Skeletal muscle cell (primary cell): Measurements from ENCODE around the gene BSN.
A peak's percentile ranks its signal among the peaks of the same experiment; 100 is the strongest.

Experiments
- DNase-seq: peaks from one replicate; pipeline ENCODE4 v3.0.0-alpha.2; 2010; ENCODE audit warnings: low read depth
- H3K4me3 ChIP-seq: 2 replicates; pipeline ENCODE4 v1.5.1; 2011; ENCODE audit warnings: low read depth, mild to moderate bottlenecking, control low read depth, low read length, moderate library complexity

BSN gene

DNA sequence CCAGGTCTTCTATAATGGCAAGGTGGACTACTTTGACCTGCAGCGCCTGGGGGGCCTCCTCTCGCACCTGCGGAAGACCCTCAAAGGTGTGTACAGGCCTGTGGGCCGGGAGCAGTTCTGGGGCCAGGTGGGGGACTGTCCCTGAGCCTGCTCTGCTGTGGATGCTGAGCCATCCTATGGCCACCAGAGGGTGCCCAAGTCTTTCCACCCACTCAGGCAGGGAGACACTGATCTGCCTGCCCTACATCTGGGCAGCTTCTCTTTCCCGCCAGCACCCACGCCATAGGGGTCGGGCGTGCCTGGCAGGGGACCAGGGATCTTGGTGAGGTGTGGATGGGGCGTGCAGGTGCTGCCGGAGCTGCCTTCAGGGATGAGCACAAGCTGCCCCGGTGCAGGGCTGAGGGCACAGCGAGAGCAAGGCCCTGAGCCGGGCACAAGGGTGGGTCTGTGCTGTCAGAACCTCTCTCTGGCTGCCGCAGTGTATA, 149.2 kb downstream of the BSN start:
- H3K4me3 ChIP-seq = no peak overlapping the region
- DNase-seq = no peak

DNA sequence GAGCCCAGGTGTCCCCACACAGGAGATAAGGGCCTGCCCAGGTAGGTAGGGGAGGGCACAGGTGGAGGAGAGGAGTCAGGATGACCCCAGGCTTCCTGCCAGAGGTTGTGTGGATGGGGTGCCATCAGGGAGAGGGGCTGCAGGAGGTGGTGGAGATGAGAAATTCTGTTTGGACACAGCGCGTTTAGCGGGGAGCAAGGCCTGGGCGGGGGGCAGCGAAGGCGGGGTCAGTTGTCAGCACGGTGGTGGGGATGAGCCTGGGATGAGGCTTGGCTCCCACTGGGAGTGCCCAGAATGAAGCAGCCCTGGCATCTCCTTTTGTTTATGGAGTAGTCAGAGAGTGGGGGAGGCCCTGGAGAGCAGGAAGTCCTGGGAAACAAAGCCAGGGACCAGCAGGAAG, 149.7 kb downstream of the BSN start:
- H3K4me3 ChIP-seq = no peak overlapping the region
- no peak for DNase-seq

DNA sequence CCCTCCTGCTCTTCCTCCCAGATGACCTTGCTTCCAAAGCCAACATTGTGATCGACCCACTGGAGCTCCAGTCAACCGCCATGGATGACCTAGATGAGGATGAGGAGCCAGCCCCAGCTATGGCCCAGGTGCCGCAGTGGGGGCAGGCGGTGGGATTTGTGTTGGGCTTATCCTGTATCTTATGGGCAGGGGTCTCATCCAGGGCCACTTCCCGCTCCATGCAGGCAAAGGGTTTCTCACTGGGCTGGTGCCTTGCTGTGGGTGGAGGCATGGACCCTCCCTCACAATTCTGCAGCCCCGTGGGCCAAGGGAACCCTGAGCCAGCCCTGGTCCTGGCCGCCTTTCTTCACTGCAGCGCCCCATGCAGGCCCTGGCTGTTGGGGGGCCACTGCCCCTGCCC, 150.4 kb downstream of the BSN start:
- H3K4me3 ChIP-seq = no peak overlapping the region
- DNase-seq = no peak

DNA sequence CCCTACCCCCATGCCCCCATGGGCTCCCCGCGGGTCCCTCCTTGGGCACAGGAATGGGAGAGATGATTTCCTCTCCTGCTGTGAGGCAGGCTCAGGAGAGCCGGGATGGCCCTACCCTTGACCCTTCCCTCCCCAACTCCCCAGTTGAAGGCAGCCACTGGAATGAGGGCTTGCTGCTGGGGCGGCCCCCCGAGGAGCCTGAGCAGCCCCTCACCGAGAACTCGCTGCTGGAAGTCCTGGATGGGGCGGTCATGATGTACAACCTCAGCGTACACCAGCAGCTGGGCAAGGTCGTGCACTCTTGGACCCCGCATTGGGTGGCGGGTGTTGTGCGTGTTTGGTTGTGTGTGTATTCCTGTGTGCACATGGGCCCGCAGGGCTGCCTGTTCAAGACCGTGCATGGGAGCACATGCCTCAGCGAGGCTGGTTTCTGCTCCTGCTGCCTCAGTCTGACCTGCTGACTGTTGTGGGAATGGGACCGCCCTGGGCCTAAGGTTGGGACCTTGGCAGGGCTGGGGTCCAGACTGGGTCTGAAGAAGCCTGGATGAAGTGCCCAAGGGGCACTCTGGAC, 151.2 kb downstream of the BSN start:
- no peak overlapping the region for H3K4me3 ChIP-seq
- no peak for DNase-seq

DNA sequence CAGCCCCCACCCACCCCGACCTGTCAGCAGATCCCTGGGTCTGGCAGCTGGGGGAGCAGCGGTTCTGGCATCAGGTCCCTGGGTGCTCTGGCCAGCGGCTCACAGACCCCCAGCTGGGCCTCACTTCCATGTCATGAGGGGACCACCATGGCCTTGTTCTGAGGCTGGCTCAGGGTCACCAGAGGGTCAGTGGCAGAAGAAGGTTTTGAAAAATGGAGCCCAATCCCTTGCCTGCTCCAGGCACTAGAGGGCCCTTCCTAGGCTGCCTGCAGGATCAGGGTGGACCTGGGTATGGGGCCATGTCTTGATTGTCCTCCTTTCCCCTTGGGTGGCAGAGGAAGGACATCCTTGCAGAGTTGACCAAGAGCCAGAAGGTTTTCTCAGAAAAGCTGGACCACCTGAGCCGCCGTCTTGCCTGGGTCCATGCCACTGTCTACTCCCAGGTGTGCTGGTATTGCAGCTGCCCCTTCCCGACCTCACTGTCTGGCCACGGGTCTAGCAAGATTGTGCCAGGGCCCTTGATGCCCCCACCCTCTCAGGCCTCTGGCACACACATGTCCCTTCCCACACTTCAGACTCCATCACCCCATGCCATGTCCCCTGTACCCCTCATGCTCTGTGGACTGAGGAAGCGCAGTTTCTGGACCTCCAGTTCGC, 152.3 kb downstream of the BSN start:
- DNase-seq = no peak
- no peak overlapping the region for H3K4me3 ChIP-seq

DNA sequence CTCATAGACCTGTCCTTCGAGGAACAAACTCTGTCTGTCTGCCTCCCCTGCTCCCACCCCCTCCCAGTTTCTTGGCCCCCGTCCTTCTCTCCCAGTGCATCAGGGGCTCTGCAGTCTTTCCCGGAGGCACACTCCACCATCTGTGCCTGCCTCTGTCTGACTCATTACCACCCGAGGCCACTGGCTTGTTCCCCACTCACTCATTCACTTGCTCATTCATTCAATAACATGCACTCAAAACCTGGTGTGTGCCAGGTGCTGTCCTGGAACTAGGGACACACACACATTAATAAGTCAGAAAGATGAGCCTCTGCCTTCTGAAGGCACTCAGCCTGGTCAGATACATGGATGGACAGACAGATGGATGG, 152.8 kb downstream of the BSN start:
- H3K4me3 ChIP-seq = no peak overlapping the region
- DNase-seq = no peak

DNA sequence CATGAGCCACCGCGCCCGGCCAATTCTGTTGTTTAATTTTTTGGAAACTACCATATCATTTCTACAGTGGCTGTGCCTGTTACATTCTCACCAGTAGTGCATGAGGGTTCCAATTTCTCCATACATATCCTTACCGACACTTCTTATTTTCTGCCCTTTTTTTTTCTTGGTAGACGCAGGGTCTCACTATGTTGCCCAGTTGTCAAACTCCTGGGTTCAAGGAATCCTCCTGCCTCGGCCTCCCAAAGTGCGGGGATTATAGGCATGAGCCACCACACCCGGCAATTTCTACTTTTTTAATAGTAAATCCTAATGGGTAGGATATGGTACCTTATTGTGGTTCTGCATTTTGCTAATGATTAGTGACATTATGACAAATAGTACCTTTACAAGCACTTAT, 155.6 kb downstream of the BSN start:
- no peak for DNase-seq
- H3K4me3 ChIP-seq = no peak overlapping the region

DNA sequence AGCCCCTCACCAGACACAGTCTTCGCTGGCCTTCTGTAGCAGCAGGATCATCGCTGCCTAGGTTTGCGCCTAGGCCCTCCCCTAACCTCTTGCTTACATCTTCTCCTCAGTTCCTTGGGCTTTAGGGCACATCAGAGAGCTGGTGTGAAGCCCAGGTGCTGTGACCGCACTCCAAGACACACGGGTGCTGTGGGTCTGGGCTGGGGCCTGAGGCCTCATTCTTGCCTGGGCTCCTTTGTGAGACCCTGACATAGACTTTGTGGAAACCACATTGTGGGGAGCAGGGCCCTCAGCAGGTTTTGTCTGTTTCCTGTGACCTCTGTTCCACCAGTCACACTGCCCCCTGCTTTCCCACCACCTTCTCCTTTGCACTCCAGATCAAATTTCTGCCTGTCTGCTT, 157.2 kb downstream of the BSN start:
- no peak for DNase-seq
- no peak overlapping the region for H3K4me3 ChIP-seq

DNA sequence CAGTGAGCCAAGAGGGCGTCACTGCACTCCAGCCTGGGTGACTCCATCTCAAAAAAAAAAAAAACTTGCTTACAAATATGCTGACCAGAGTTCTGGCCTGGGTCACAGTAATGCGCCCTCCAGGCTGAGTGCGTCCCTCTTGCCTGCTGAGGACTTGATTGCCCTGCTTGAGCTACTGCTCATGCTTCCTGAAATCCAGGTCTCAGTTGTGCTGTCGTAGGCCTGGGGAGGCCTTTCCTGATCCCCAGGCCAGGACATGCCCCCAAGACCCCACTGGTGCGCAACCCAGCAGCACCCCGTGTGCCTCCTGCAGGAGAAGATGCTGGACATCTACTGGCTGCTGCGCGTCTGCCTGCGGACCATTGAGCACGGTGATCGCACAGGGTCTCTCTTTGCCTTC, 157.9 kb downstream of the BSN start:
- no peak for DNase-seq
- H3K4me3 ChIP-seq = no peak overlapping the region

DNA sequence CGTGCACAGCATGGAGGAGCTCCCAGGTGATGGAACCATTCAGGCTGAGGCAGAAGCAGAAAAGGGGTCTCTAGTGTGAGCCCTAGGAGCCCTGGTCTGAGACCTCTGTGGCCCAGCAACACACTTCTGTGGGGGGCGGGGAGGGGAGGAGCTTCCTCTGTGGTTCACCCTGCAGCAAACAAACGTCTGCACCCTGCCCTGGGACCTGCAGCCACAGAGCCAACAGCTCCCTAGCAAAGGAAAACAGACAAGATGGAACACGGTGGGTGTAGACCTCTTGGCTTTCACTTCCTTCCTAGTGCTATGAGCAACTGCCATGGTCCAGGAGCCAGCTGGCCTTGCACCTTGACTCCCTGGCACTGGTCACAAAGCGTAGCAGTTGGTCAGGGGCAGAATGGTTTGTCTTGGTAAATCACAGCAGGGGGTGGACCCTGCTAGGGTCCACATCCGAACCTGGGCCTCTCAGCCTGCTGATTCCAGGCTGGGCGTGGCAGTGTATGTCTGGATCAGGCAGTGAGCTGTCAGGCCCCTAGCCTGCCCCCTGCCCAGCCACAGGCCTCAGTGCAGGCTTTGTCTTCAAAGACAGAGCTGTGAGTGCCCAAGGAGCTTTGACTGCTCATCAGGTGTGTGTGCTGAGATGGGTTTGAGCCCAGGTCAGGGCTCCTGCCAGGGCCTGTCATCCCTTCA, 158.5 kb downstream of the BSN start:
- no peak overlapping the region for H3K4me3 ChIP-seq

DNA sequence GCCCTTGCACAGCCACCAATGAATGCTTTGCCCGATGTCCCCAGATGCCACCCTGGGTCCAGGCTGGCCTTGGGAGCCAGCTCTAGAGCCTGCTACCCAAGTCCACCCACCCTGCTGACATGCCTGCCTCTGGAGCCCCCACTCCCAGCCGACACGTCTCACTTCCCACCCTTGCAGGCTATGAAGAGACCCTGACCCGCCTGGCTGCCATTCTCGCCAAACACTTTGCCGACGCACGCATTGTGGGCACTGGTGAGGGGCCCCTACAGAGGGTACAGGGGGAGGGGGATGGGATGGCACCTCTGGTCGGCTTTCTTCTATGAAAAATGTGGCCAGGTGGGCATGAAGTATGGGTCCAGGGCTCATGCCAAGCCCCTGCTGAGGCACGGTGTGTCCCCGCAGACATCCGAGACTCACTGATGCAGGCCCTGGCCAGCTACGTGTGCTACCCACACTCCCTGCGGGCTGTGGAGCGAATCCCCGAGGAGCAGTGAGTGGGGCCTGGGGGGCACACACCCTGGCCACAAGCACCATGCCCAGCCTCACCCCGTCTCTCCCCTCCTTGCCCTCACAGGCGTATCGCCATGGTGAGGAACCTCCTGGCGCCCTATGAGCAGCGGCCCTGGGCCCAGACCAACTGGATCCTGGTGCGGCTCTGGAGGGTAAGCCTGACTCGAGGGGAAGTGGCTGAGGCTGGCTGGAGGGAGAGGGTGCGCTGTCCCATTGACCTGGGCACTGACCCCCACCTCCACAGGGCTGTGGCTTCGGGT, 159.2 kb downstream of the BSN start:
- H3K4me3 ChIP-seq = no peak overlapping the region
- no peak for DNase-seq

More for the DNA sequence above, 158.5 kb downstream of the BSN start:
- no peak for DNase-seq

DNA sequence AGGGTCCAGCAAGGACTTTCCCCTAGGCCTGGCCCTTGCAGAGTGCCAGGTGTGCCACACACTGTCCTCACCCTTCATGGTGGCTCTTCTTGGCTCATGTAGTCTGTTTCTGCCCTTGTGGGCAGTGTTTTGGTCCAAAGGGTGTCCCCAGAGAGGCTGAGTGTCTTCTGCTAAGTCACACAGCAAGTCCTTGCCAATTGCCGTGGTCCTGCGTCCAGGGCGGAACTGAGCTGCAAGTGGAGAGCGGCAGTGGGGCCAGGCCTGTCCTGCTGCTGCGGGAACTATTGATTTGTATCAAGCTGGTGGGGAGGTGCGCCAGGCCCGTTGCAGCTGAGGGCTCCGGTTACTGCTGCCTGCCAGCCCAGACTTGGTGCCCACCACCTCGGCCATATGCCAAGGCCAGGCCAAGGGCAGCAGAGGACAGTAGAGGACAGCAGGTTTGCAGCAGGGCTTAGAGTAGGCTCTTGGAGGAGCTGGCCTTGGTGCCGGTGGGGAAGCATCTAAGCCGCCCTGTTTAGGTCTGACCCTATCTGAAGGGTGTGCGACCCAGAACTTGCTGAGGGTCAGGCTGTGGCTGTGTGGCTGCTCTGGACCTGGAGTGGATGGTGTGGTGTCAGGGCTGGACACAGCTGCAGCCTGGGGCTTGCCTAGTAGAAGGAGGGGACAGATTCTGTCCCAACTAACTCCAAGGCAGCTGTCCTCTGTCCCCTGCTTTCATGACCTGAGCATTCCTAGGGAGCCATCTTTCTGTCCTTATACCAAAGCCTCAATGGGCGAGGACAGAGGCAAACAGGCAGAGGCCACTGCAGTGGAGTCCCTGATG, 160.7 kb downstream of the BSN start:
- H3K4me3 ChIP-seq = no peak overlapping the region
- DNase-seq = no peak

DNA sequence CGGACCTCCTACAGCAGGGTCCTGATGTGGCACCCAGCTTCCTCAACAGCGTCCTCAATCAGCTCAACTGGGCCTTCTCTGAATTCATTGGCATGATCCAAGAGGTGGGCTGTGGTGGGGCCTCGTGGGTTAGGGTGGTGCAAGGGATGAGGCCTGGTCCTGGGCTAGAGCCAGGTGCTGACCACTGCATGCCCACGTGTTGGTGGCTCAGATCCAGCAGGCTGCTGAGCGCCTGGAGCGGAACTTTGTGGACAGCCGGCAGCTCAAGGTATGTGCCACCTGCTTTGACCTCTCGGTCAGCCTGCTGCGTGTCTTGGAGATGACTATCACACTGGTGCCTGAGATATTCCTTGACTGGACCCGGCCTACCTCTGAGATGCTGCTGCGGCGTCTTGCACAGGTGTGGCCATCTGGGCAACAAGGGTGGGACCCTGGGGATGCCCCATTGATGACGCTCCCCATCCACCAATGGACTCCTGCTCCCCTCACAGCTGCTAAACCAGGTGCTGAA, 161.4 kb downstream of the BSN start:
- H3K4me3 ChIP-seq = no peak overlapping the region
- no peak for DNase-seq

DNA sequence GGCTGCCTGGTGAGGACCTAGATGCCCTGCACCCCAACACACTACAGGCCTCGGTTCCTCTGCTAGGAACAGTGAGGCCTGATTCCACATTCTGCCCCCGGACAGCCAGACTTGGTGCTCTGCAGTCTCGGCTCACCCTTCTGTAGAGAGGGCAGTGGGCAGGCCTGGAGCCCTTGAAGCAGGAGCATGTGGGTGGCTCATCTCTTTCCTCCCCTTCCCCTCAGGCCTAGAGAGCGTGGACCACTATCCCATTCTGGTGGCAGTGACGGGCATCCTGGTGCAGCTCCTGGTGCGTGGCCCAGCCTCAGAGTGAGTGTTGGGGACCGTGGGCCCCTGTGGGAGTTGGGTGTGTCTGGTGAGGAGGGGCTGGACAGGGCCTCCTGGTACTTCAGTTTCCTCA, 161.9 kb downstream of the BSN start:
- H3K4me3 ChIP-seq = no peak overlapping the region
- no peak for DNase-seq

DNA sequence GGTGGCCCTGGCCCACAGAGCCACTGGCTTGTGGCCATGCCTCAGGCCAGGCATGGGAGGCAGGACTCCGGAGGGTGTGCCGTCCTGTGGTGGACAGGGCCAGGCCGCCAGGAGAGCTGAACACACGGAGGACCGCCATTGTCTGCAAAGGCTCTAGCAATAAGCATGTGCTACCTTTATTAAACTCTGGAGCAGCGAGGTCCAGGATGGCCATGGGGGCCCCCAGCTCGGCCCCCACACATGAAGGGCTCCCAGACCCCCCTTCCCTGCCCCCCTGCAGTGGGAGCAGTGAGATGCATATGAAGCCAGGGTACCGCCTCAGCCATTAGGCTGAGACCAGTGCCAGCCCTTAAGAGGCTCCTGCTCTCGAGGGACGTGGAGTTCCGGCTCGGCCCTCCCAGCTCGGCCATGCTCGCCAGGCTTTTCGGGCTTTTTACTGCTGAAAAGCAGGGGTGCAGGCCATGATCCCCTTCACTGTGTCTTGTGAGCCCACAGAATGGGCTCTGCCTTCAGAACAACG, 162.5 kb downstream of the BSN start:
- no peak overlapping the region for H3K4me3 ChIP-seq
- no peak for DNase-seq

DNA sequence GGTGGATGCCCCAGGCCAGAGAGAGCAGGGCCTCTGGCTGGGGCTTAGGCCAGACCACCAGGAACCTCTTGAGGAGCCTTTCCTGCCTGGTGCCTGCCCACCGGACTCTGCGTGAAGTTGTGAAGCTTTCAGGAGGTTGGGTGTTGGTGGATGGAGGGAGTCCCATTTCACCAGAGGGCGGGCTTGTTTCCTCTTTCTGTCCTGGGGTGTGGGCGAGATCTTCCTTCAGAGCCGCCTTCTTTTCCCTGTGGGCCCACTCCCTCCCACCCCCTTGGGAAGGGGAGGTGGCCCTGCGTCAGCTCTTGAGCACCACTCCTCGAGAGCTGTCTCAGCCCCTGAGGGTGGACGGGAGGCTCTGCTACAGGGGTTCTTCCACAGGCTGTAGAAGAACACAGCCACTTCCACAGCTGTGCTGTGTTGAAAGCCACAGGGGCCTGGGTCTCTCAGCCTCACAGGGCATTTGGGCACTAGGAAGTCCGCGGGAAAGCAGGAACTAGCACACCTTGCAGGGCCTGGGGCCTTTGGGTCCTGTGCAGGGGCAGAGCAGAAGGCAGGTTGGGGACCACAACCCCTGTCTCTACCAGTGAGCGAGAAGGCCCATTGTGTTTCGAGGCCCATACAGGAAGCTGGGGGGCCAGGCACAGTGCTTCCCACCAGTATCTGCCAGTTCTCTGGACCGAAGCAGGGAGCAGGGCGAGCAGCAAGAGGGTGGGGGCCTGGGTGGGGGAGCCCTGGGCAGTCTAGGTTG, 163.1 kb downstream of the BSN start:
- no peak overlapping the region for H3K4me3 ChIP-seq
- DNase-seq = no peak

DNA sequence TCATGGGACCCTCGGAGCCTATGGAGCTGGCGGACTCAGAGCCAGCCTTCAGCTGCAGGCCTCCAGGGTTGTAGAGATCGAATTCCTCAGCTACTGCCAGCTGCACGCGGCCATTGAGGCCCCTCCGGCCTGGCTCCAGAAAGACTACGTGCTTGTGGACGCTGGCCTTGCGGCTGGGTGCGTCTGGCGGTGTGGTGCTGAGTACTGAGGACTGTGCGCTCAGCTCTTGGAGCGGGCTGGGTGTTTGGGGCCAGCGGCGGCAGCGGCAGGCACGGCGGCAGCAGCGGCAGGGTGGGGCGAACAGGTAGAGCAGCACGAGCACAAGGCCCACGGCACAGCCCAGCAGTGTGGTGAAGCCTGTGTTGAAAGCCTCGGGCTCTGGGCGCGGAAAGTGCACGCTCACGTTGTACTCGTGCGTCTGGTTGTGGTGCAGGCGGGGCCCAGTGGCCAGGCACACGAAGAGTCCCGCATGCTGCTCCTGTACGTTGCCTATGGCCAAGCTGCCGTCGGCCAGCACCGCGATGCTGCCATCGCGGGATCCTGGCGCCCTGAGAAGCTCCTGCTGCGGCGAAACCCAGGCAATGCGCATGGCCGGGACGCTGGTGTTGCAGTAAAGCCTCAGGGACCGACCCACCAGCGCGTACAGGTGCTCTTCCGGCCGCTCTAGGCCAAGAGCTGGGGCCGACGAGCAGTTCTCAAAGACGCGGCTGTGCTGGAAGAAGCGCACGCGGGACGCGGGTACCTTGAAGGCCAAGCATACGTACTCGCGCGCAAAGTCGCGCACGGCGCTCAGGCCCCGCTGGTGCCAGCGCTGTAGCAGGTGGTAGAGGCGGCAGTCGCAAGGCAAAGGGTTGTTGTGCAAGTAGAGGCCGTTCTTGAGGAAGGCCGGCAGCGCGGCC, 163.9 kb downstream of the BSN start:
- no peak for DNase-seq
- H3K4me3 ChIP-seq = no peak overlapping the region

DNA sequence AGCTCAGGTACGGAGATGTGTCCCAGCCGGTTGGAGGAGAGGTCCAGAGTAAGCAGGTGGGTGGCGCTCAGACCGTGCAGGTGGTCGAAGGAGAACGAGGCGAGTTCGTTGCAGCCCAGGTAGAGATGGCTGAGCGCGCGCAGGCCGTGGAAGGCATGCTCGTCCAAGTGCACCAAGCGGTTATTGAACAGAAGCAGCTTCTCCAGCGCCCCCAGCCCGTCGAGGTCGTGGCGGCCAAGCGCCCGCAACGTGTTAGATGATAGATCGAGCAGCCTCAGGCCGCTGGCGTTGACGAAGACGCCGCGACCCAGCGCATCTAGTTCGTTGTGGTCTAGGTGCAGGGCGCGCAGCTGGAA, 164.6 kb downstream of the BSN start:
- peak overlapping the region; percentile 47 for H3K4me3 ChIP-seq

More for the DNA sequence above, 164.6 kb downstream of the BSN start:
- DNase-seq = no peak
